ENCODE data around the gene RARS2. TPM values are rescaled to one million over a fixed set of nuclear protein-coding genes. Genes with fewer than 3 reads are reported as not detected.
"Not testable (repeated sequence)": the region's sequence is repeated elsewhere in the genome, so short reads cannot be mapped to it uniquely, and the experiment has no call there.

RARS2 gene
- 23.6 TPM for total RNA-seq
- long read RNA-seq, transcript RARS2-201 (20 exons, 1,818 nt), result major isoform, 15 of 54 reads
- long read RNA-seq, partial matches to known transcripts, result 2 of 54 reads
- long read RNA-seq, other reads (novel, unspliced or antisense), result 37 of 54 reads

- peak; percentile 99 for DNase-seq (ENCODE audit: low spot score)
- intact Hi-C loops (cut with DNase I), result loop anchor here (2.0 to 5.0 kb wide), 3 partner anchors 112 to 183 kb away; partner anchors contain the start of genes AKIRIN2, CFAP206 and SLC35A1
Observed at GRCh38 chr6:87589693-87590416, at the start of gene RARS2, which contains the start of gene ORC3. Gene RARS2, minus strand, starts transcription at chr6:87589987. Its CDS starts 30 bp downstream, at chr6:87589957. Gene ORC3, plus strand, starts transcription at chr6:87590135. Its CDS starts 34 bp downstream, at chr6:87590169.

- intact Hi-C loops (cut with DNase I), result no loop called here
- DNase-seq (ENCODE audit: low spot score), result no peak
Observed at GRCh38 chr6:87639373-87639772, 49.6 kb upstream of the RARS2 start.

GRCh38 chr6:87637106-87637505, 47.3 kb upstream of the RARS2 start:
- no peak for DNase-seq (ENCODE audit: low spot score)

GRCh38 chr6:87636315-87636714, 46.5 kb upstream of the RARS2 start:
- DNase-seq (ENCODE audit: low spot score), result no peak
- intact Hi-C loops (cut with DNase I), result no loop called here

More at GRCh38 chr6:87637106-87637505, 47.3 kb upstream of the RARS2 start:
- intact Hi-C loops (cut with DNase I), result no loop called here

GRCh38 chr6:87633851-87634250, 44.1 kb upstream of the RARS2 start:
- intact Hi-C loops (cut with DNase I), result no loop called here
- DNase-seq (ENCODE audit: low spot score), result no peak

- intact Hi-C loops (cut with DNase I), result no loop called here
Observed at GRCh38 chr6:87630746-87631145, 41.0 kb upstream of the RARS2 start.

GRCh38 chr6:87628881-87629280, 39.1 kb upstream of the RARS2 start:
- no peak for DNase-seq (ENCODE audit: low spot score)
- intact Hi-C loops (cut with DNase I), result no loop called here

More at GRCh38 chr6:87630746-87631145, 41.0 kb upstream of the RARS2 start:
- no peak for DNase-seq (ENCODE audit: low spot score)

- no peak for DNase-seq (ENCODE audit: low spot score)
- intact Hi-C loops (cut with DNase I), result no loop called here
Observed at GRCh38 chr6:87628424-87628823, 38.6 kb upstream of the RARS2 start.

GRCh38 chr6:87623248-87623647, 33.5 kb upstream of the RARS2 start:
- intact Hi-C loops (cut with DNase I), result no loop called here
- DNase-seq (ENCODE audit: low spot score), result no peak

- DNase-seq (ENCODE audit: low spot score), result no peak
- intact Hi-C loops (cut with DNase I), result loop anchor here (10.0 kb wide), 1 partner anchor 176 kb away; no protein-coding TSS in a partner anchor
Observed at GRCh38 chr6:87618531-87618930, 28.7 kb upstream of the RARS2 start.

GRCh38 chr6:87617405-87617804, 27.6 kb upstream of the RARS2 start:
- intact Hi-C loops (cut with DNase I), result loop anchor here (10.0 kb wide), 1 partner anchor 177 kb away; no protein-coding TSS in a partner anchor
- no peak for DNase-seq (ENCODE audit: low spot score)

- intact Hi-C loops (cut with DNase I), result loop anchor here (10.0 kb wide), 1 partner anchor 182 kb away; no protein-coding TSS in a partner anchor
- DNase-seq (ENCODE audit: low spot score), result not testable (repeated sequence)
Observed at GRCh38 chr6:87613018-87613417, 23.2 kb upstream of the RARS2 start.

GRCh38 chr6:87608802-87609201, 19.0 kb upstream of the RARS2 start:
- intact Hi-C loops (cut with DNase I), result no loop called here
- DNase-seq (ENCODE audit: low spot score), result no peak

- intact Hi-C loops (cut with DNase I), result no loop called here
- no peak for DNase-seq (ENCODE audit: low spot score)
Observed at GRCh38 chr6:87606199-87606598, 16.4 kb upstream of the RARS2 start.

GRCh38 chr6:87600576-87600975, 10.8 kb upstream of the RARS2 start:
- intact Hi-C loops (cut with DNase I), result no loop called here
- DNase-seq (ENCODE audit: low spot score), result no peak

GRCh38 chr6:87590990-87591389, 1.2 kb upstream of the RARS2 start:
- intact Hi-C loops (cut with DNase I), result loop anchor here (5.0 kb wide), 1 partner anchor 111 kb away; the partner anchor contains the start of gene AKIRIN2

GRCh38 chr6:87590417-87590880, 662 bp upstream of the RARS2 start:
- no peak for DNase-seq (ENCODE audit: low spot score)
- intact Hi-C loops (cut with DNase I), result loop anchor here (5.0 kb wide), 1 partner anchor 112 kb away; the partner anchor contains the start of gene AKIRIN2

More at GRCh38 chr6:87590990-87591389, 1.2 kb upstream of the RARS2 start:
- no peak for DNase-seq (ENCODE audit: low spot score)

- intact Hi-C loops (cut with DNase I), result loop anchor here (2.0 to 5.0 kb wide), 2 partner anchors 116 to 182 kb away; partner anchors contain the start of genes CFAP206 and SLC35A1
- no peak for DNase-seq (ENCODE audit: low spot score)
Observed at GRCh38 chr6:87588756-87589407, 905 bp downstream of the RARS2 start.

GRCh38 chr6:87586371-87587077, 3.3 kb downstream of the RARS2 start:
- intact Hi-C loops (cut with DNase I), result loop anchor here (5.0 kb wide), 1 partner anchor 179 kb away; the partner anchor contains the start of gene CFAP206
- DNase-seq (ENCODE audit: low spot score), result no peak
